Activated gamma-delta T cell (primary cell): ENCODE measurements around the gene SLC19A1.
"Not testable (repeated sequence)": the region's sequence is repeated elsewhere in the genome, so short reads cannot be mapped to it uniquely, and the experiment has no call there.

Experiments
- DNase-seq: peaks from one replicate; lab custom pipeline; 2025; lab: John Stamatoyannopoulos, UW

Gene SLC19A1

GRCh38 chr21:45576838-45577737 lies 34.8 kb upstream of the SLC19A1 start:
- DNase-seq = no peak

- DNase-seq = no peak
Measured at GRCh38 chr21:45575993-45576837, 34.0 kb upstream of the SLC19A1 start.

- no peak for DNase-seq
Measured at GRCh38 chr21:45575304-45575992, 33.2 kb upstream of the SLC19A1 start.

GRCh38 chr21:45574691-45575090 lies 32.5 kb upstream of the SLC19A1 start:
- DNase-seq = no peak

- DNase-seq = no peak
Measured at GRCh38 chr21:45574081-45574501, 31.9 kb upstream of the SLC19A1 start.

- DNase-seq = no peak
Measured at GRCh38 chr21:45573452-45574035, 31.3 kb upstream of the SLC19A1 start.

GRCh38 chr21:45572783-45573451 lies 30.7 kb upstream of the SLC19A1 start:
- no peak for DNase-seq

GRCh38 chr21:45572231-45572630 lies 30.0 kb upstream of the SLC19A1 start:
- no peak for DNase-seq

- DNase-seq = no peak
Measured at GRCh38 chr21:45571641-45572040, 29.4 kb upstream of the SLC19A1 start.

GRCh38 chr21:45570826-45571601 lies 28.8 kb upstream of the SLC19A1 start:
- DNase-seq = no peak

- no peak for DNase-seq
Measured at GRCh38 chr21:45570071-45570470, 27.8 kb upstream of the SLC19A1 start.

GRCh38 chr21:45568383-45568782 lies 26.1 kb upstream of the SLC19A1 start:
- DNase-seq = no peak

GRCh38 chr21:45564137-45564536 lies 21.9 kb upstream of the SLC19A1 start:
- DNase-seq = not testable (repeated sequence)

- DNase-seq = no peak
Measured at GRCh38 chr21:45562965-45563364, 20.7 kb upstream of the SLC19A1 start.

- DNase-seq = no peak
Measured at GRCh38 chr21:45562402-45562801, 20.2 kb upstream of the SLC19A1 start.

GRCh38 chr21:45561241-45561640 lies 19.0 kb upstream of the SLC19A1 start:
- not testable (repeated sequence) for DNase-seq

- no peak for DNase-seq
Measured at GRCh38 chr21:45560106-45561021, 18.1 kb upstream of the SLC19A1 start.

GRCh38 chr21:45559216-45560105 lies 17.2 kb upstream of the SLC19A1 start:
- no peak for DNase-seq
